PC-3 (cell line): ENCODE results near the gene SOWAHB. TPM values are rescaled to one million over a fixed set of nuclear protein-coding genes. Genes with fewer than 3 reads are reported as not detected.

ENCODE experiments used
- ATAC-seq: fragments of 200-7000 bp; cut with Tn5 transposase; 2 replicates; pipeline ENCODE4 v1.9.1; 2020; ENCODE audit warnings: mild to moderate bottlenecking, moderate library complexity
- BruUV-seq: library from RNA; stranded (reverse); fragments of 400-500 nt; replicated peaks from 2 replicates; lab custom pipeline; 2021; lab: Mats Ljungman, UMichigan
- CTCF ChIA-PET: fragments of 300-600 bp; sonication (Branson Sonifier 250); formaldehyde crosslinking; loops from one replicate; lab custom pipeline; 2022; ENCODE audit warnings: antibody characterized with exemption; lab: Charles Lee
- POLR2A ChIA-PET: fragments of 300-600 bp; sonication (Branson Sonifier 250); formaldehyde crosslinking; loops from one replicate; lab custom pipeline; 2022; ENCODE audit warnings: antibody characterized with exemption; ENCODE audit not compliant: unreplicated experiment; lab: Charles Lee
- DNase-seq: peaks from one replicate; pipeline ENCODE4 v3.0.0-alpha.2; 2015
- H2AFZ ChIP-seq: fragments of 300-600 bp; sonication (generic); 2 replicates; pipeline ENCODE4 v1.6.0; 2016; ENCODE audit warnings: antibody characterized with exemption, low read length
- H3F3A ChIP-seq: fragments of 300-600 bp; sonication (generic); one replicate; pipeline ENCODE4 v1.6.0; 2017; ENCODE audit warnings: antibody characterized with exemption, low read length, control low read depth, mild to moderate bottlenecking; ENCODE audit not compliant: unreplicated experiment
- H3K27ac ChIP-seq: fragments of 300-600 bp; sonication (generic); 2 replicates; pipeline ENCODE4 v1.5.1; 2016; ENCODE audit warnings: mild to moderate bottlenecking, low read length
- H3K27me3 ChIP-seq: fragments of 300-600 bp; sonication (generic); 2 replicates; pipeline ENCODE4 v1.6.1; 2016; ENCODE audit warnings: low read length, mixed read lengths
- H3K36me3 ChIP-seq: fragments of 300-600 bp; sonication (generic); 2 replicates; pipeline ENCODE4 v1.6.1; 2016; ENCODE audit warnings: low read depth, mixed run types, low read length, mixed read lengths
- H3K4me1 ChIP-seq: fragments of 300-600 bp; sonication (generic); 2 replicates; pipeline ENCODE4 v1.5.1; 2016; ENCODE audit warnings: low read length; ENCODE audit not compliant: insufficient read depth
- H3K4me2 ChIP-seq: fragments of 300-600 bp; sonication (generic); 2 replicates; pipeline ENCODE4 v1.6.0; 2016; ENCODE audit warnings: low read length
- H3K4me3 ChIP-seq: fragments of 300-600 bp; sonication (generic); 2 replicates; pipeline ENCODE4 v1.5.1; 2016; ENCODE audit warnings: mild to moderate bottlenecking, low read length, mixed read lengths
- H3K79me2 ChIP-seq: fragments of 300-600 bp; sonication (generic); 2 replicates; pipeline ENCODE4 v1.6.1; 2017; ENCODE audit warnings: low read length, mixed read lengths
- H3K9ac ChIP-seq: fragments of 300-600 bp; sonication (generic); 2 replicates; pipeline ENCODE4 v1.6.0; 2016; ENCODE audit warnings: mild to moderate bottlenecking, low read length
- H3K9me2 ChIP-seq: fragments of 300-600 bp; sonication (generic); replicated peaks from 2 replicates; pipeline ENCODE4 v1.6.1; 2016; ENCODE audit warnings: mixed run types, low read length, mixed read lengths
- H3K9me3 ChIP-seq: fragments of 300-600 bp; sonication (generic); 2 replicates; pipeline ENCODE4 v1.6.1; 2016; ENCODE audit warnings: low read length, mixed read lengths
- H4K20me1 ChIP-seq: fragments of 300-600 bp; sonication (generic); 2 replicates; pipeline ENCODE4 v1.6.1; 2016; ENCODE audit warnings: low read length, mixed read lengths
- CTCF ChIP-seq: fragments of 300-600 bp; sonication (generic); conservative IDR thresholded peaks from 2 replicates; pipeline ENCODE4 v1.5.1; 2017; ENCODE audit warnings: antibody characterized with exemption, low read depth, mild to moderate bottlenecking, low read length
- EZH2 ChIP-seq: fragments of 300-600 bp; sonication (generic); IDR thresholded peaks from one replicate; pipeline ENCODE4 v1.6.1; 2017; ENCODE audit warnings: antibody characterized with exemption, mild to moderate bottlenecking, low read length; ENCODE audit not compliant: unreplicated experiment
- EZH2phosphoT487 ChIP-seq: fragments of 300-600 bp; sonication (generic); IDR thresholded peaks from 2 replicates; pipeline ENCODE4 v1.6.1; 2018; ENCODE audit warnings: mild to moderate bottlenecking, antibody characterized with exemption, low read length, borderline replicate concordance
- intact Hi-C: fragments of 100-400 bp; cut with micrococcal nuclease; formaldehyde crosslinking; loops from 2 replicates; pipeline ENCODE4 v1.9.0; 2023
- total RNA-seq: library from RNA; depleted of rRNA; stranded (reverse); fragments of >200 nt; gene quantifications from 2 replicates; pipeline ENCODE4 v1.2.3, GENCODE V29; 2014

Gene SOWAHB
- total RNA-seq, 1 experiment from 2014 or later, result 4.8 TPM

- no peak overlapping the region for H3K4me3 ChIP-seq
- ChIA-PET CTCF (interaction anchor here (0.6 kb wide), 1 partner anchor 344 kb away, joined by 3 read pairs; no protein-coding TSS in a partner anchor), POLR2A (no interaction called here)
- no peaks in the 10 kb centered on the region for H3K27me3 ChIP-seq
- H3K9me3 ChIP-seq, result no peaks in the 10 kb centered on the region
- ATAC-seq (peak; percentile 36), DNase-seq (peak; percentile 76)
- H3K4me2 ChIP-seq, result peak overlapping the region; percentile 63
- no peak overlapping the region for H2AFZ ChIP-seq
- H3K9ac ChIP-seq, result no peak overlapping the region
- H3K27ac ChIP-seq, result peak overlapping the region; percentile 67
- no peaks in the 10 kb centered on the region for H3F3A ChIP-seq
- H3K9me2 ChIP-seq, result no peaks in the 10 kb centered on the region
- intact Hi-C loops, result no loop called here
- BruUV-seq, result no TSS peak
- no peaks in the 10 kb centered on the region for H3K36me3 ChIP-seq
- no peaks in the 10 kb centered on the region for H3K79me2 ChIP-seq
- no peak for TF ChIP-seq EZH2
- TF ChIP-seq CTCF, result no peak
- no peak for TF ChIP-seq EZH2phosphoT487
- no peaks in the 10 kb centered on the region for H4K20me1 ChIP-seq
- peaks cover 19% of the 10 kb centered on the region for H3K4me1 ChIP-seq
These were observed 5.3 kb downstream of the SOWAHB start for GRCh38 chr4:76892601-76893000.

- H3K9ac ChIP-seq, result no peak overlapping the region
- DNase-seq (no peak), ATAC-seq (no peak)
- no peak overlapping the region for H3K4me3 ChIP-seq
- H3K27ac ChIP-seq, result peak overlapping the region; percentile 42
- peaks cover 19% of the 10 kb centered on the region for H3K4me1 ChIP-seq
- H3K9me3 ChIP-seq, result no peaks in the 10 kb centered on the region
- H3K27me3 ChIP-seq, result no peaks in the 10 kb centered on the region
- no peaks in the 10 kb centered on the region for H3F3A ChIP-seq
- ChIA-PET POLR2A (no interaction called here), CTCF (interaction anchor here (0.6 kb wide), 1 partner anchor 344 kb away, joined by 3 read pairs; no protein-coding TSS in a partner anchor)
- H2AFZ ChIP-seq, result no peak overlapping the region
- intact Hi-C loops, result no loop called here
- H3K4me2 ChIP-seq, result 0 out of 2 replicates have a peak overlapping the region, but pooled peaks have one; percentile 63
- H4K20me1 ChIP-seq, result no peaks in the 10 kb centered on the region
- H3K79me2 ChIP-seq, result no peaks in the 10 kb centered on the region
- no TSS peak for BruUV-seq
- H3K9me2 ChIP-seq, result no peaks in the 10 kb centered on the region
- TF ChIP-seq EZH2phosphoT487 (no peak), EZH2 (no peak), CTCF (no peak)
- H3K36me3 ChIP-seq, result no peaks in the 10 kb centered on the region
These were observed 5.9 kb downstream of the SOWAHB start for GRCh38 chr4:76892001-76892400.

- no peak overlapping the region for H2AFZ ChIP-seq
- TF ChIP-seq CTCF (no peak), EZH2phosphoT487 (no peak), EZH2 (no peak)
- no peak overlapping the region for H3K27ac ChIP-seq
- no peak overlapping the region for H3K4me3 ChIP-seq
- CTCF ChIA-PET, result no interaction called here
- no TSS peak for BruUV-seq
- H3K36me3 ChIP-seq, result no peaks in the 10 kb centered on the region
- no peak for ATAC-seq
- H3K79me2 ChIP-seq, result no peaks in the 10 kb centered on the region
- H3F3A ChIP-seq, result no peaks in the 10 kb centered on the region
- H4K20me1 ChIP-seq, result no peaks in the 10 kb centered on the region
- H3K9me2 ChIP-seq, result no peaks in the 10 kb centered on the region
- no peaks in the 10 kb centered on the region for H3K9me3 ChIP-seq
- DNase-seq, result no peak
- intact Hi-C loops, result no loop called here
- POLR2A ChIA-PET, result no interaction called here
- H3K9ac ChIP-seq, result no peak overlapping the region
- no peak overlapping the region for H3K4me2 ChIP-seq
- no peaks in the 10 kb centered on the region for H3K27me3 ChIP-seq
- H3K4me1 ChIP-seq, result no peaks in the 10 kb centered on the region
These were observed 11.0 kb downstream of the SOWAHB start for GRCh38 chr4:76886848-76887441.
